Caco-2 (cell line): ENCODE measurements around the gene HIGD2B. TPM values are rescaled to one million over a fixed set of nuclear protein-coding genes. Genes with fewer than 3 reads are reported as not detected.

Source experiments
- BruUV-seq: library from RNA; stranded (reverse); fragments of 400-500 nt; replicated peaks from 2 replicates; lab custom pipeline; 2021; lab: Mats Ljungman, UMichigan
- CTCF ChIA-PET: fragments of 300-600 bp; sonication (Branson Sonifier 250); formaldehyde crosslinking; loops from one replicate; lab custom pipeline; 2022; ENCODE audit warnings: antibody characterized with exemption; lab: Charles Lee
- POLR2A ChIA-PET: fragments of 300-600 bp; sonication (Branson Sonifier 250); formaldehyde crosslinking; loops from one replicate; lab custom pipeline; 2022; ENCODE audit warnings: antibody characterized with exemption; lab: Charles Lee
- DNase-seq, 2 experiments: peaks; one replicate each; pipeline versions ENCODE4 v3.0.0 to v3.0.0-alpha.2; 2020 to 2022
- H3K27me3 ChIP-seq: replicated peaks from 2 replicates; pipeline ENCODE4 v1.6.0; 2011; ENCODE audit warnings: low read length; ENCODE audit not compliant: control insufficient read depth, insufficient read depth
- H3K36me3 ChIP-seq: 2 replicates; pipeline ENCODE4 v1.5.1; 2011; ENCODE audit warnings: low read length; ENCODE audit not compliant: control insufficient read depth, insufficient read depth
- H3K4me1 ChIP-seq: fragments of 250-450 bp; sonication (Bioruptor Pico); 2 replicates; pipeline ENCODE4 v1.5.1; 2020; ENCODE audit warnings: mild to moderate bottlenecking
- H3K4me3 ChIP-seq: 2 replicates; pipeline ENCODE4 v1.5.1; 2011; ENCODE audit warnings: low read depth, mild to moderate bottlenecking, control low read depth, low read length
- H3K9me3 ChIP-seq: fragments of 250-450 bp; sonication (Bioruptor Pico); 2 replicates; pipeline ENCODE4 v1.5.1; 2020; ENCODE audit warnings: mild to moderate bottlenecking, moderate library complexity
- H3K27ac Mint-ChIP-seq: one replicate; pipeline ENCODE4 v1.8.0; 2022; ENCODE audit warnings: mixed read lengths; ENCODE audit not compliant: unreplicated experiment
- H3K27me3 Mint-ChIP-seq: one replicate; pipeline ENCODE4 v1.8.0; 2022; ENCODE audit warnings: mixed read lengths; ENCODE audit not compliant: insufficient read depth, unreplicated experiment
- H3K36me3 Mint-ChIP-seq: one replicate; pipeline ENCODE4 v1.8.0; 2022; ENCODE audit warnings: mild to moderate bottlenecking, mixed read lengths; ENCODE audit not compliant: insufficient read depth, unreplicated experiment
- H3K4me1 Mint-ChIP-seq: one replicate; pipeline ENCODE4 v1.8.0; 2022; ENCODE audit warnings: low read depth, mixed read lengths; ENCODE audit not compliant: unreplicated experiment
- H3K4me3 Mint-ChIP-seq: one replicate; pipeline ENCODE4 v1.8.0; 2022; ENCODE audit warnings: mild to moderate bottlenecking, moderate library complexity, mixed read lengths; ENCODE audit not compliant: unreplicated experiment
- H3K9me3 Mint-ChIP-seq: one replicate; pipeline ENCODE4 v1.8.0; 2022; ENCODE audit warnings: mixed read lengths; ENCODE audit not compliant: unreplicated experiment
- CTCF ChIP-seq, 2 experiments: fragments of 200-600 bp in 1 of 2; IDR thresholded peaks; 1 replicate in 1 of 2; 2 replicates in 1 of 2; pipeline versions ENCODE4 v1.5.1 to v1.8.0; 2011 to 2022; ENCODE audit warnings: antibody characterized with exemption in 1 of 2, control low read depth in 1 of 2, inconsistent platforms in 1 of 2, low read depth in 1 of 2, low read length in 1 of 2, mild to moderate bottlenecking in 1 of 2, moderate library complexity in 1 of 2; ENCODE audit not compliant: insufficient read depth in 1 of 2, severe bottlenecking in 1 of 2, unreplicated experiment in 1 of 2
- intact Hi-C: fragments of 100-400 bp; cut with micrococcal nuclease; formaldehyde crosslinking; loops from one replicate; pipeline ENCODE4 v1.10.0; 2022; ENCODE audit not compliant: unreplicated experiment
- total RNA-seq: library from RNA; stranded (reverse); gene quantifications from 2 replicates; pipeline ENCODE4 v1.2.3, GENCODE V29; 2022

The HIGD2B gene
- total RNA-seq, 1 experiment from 2014 or later: not detected

DNA sequence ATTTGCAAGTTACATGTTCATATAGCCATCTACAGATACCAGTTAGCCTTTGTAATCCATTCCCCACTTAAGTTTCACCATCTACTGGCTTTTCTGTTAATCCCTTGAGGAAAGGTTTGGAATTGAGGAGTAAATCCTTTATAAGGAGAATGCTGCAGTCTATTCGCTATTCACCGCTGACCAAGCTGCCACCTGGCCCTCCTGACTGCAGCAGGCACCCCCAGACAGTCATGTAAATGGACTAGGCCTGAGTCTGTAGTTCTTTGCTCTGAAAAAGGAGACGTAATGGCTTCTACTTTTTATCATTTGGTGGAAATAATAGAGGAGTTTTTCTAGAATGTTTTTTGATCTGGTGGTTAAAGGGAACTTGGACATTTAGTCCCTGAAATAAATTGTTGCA lies 3.2 kb downstream of the HIGD2B start:
- Mint-ChIP-seq H3K4me3 (no peak overlapping the region), H3K9me3 (no peaks in the 10 kb centered on the region), H3K27me3 (peaks cover 6% of the 10 kb centered on the region), H3K27ac (no peak overlapping the region), H3K36me3 (peaks cover 9% of the 10 kb centered on the region), H3K4me1 (no peaks in the 10 kb centered on the region)
- TF ChIP-seq CTCF (IDR thresholded peaks at IDR 0.05; ENCODE audit: insufficient read depth in 1 of 2, low read depth in 1 of 2, low read length in 1 of 2, severe bottlenecking in 1 of 2, unreplicated experiment in 1 of 2): no peak
- intact Hi-C loops: no loop called here
- Histone ChIP-seq H3K4me1 (no peaks in the 10 kb centered on the region), H3K36me3 (no peaks in the 10 kb centered on the region), H3K9me3 (no peaks in the 10 kb centered on the region), H3K27me3 (no peaks in the 10 kb centered on the region; the same call in 1 of the 2 replicates), H3K4me3 (no peak overlapping the region)
- ChIA-PET POLR2A (no interaction called here), CTCF (no interaction called here)
- BruUV-seq: no TSS peak
- DNase-seq: no peak

DNA sequence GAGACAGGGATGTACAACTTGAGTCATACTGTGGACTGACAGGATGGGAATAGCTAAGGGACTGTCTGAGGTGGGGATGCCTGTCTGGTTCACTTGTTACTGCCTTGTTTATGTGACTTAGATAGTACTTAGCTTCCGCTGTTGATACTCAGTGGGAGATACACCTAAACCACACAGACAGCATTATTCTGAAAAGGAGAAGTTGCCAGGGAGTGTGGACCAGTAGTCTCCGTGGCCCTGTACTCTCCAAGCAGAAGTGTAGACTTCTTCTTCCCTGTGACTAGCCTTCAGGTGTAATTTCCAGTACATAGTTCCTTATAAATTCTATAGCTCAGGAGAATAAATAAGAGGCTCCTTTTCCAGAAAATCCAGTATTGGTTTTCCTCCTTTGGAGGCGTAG lies 5.1 kb downstream of the HIGD2B start:
- H3K36me3 ChIP-seq: no peaks in the 10 kb centered on the region
- peaks cover 12% of the 10 kb centered on the region for H3K27me3 Mint-ChIP-seq
- no peak overlapping the region for H3K27ac Mint-ChIP-seq
- no peaks in the 10 kb centered on the region for H3K4me1 ChIP-seq
- BruUV-seq: no TSS peak
- ChIA-PET CTCF (no interaction called here), POLR2A (no interaction called here)
- peaks cover 2% of the 10 kb centered on the region for H3K36me3 Mint-ChIP-seq
- no peak overlapping the region for H3K4me3 ChIP-seq
- H3K4me3 Mint-ChIP-seq: no peak overlapping the region
- no peaks in the 10 kb centered on the region for H3K9me3 ChIP-seq
- no peaks in the 10 kb centered on the region; the same call in 1 of the 2 replicates for H3K27me3 ChIP-seq
- H3K9me3 Mint-ChIP-seq: no peaks in the 10 kb centered on the region
- intact Hi-C loops: no loop called here
- H3K4me1 Mint-ChIP-seq: no peaks in the 10 kb centered on the region
- no peak for TF ChIP-seq CTCF (IDR thresholded peaks at IDR 0.05; ENCODE audit: insufficient read depth in 1 of 2, low read depth in 1 of 2, low read length in 1 of 2, severe bottlenecking in 1 of 2, unreplicated experiment in 1 of 2)
- no peak for DNase-seq

DNA sequence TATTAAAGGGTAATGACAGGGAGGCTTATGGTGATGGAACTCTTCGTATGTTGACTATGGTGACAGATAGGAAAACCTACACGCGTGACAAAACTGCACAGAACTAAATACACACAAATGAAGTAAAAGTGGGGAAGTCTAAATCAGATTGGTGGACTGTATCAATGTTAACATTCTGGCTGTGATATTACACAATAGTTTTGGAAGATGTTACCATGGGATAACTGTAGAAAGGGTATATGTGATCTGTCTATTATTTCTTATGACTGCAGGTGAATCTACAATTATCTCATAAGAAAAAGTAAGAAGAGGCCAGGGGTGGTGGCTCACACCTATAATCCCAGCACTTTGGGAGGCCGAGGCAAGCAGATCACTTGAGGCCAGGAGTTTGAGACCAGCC lies 9.1 kb downstream of the HIGD2B start:
- TF ChIP-seq CTCF (IDR thresholded peaks at IDR 0.05; ENCODE audit: insufficient read depth in 1 of 2, low read depth in 1 of 2, low read length in 1 of 2, severe bottlenecking in 1 of 2, unreplicated experiment in 1 of 2): no peak
- Mint-ChIP-seq H3K27ac (no peak overlapping the region), H3K4me1 (no peaks in the 10 kb centered on the region), H3K27me3 (peaks cover 12% of the 10 kb centered on the region), H3K4me3 (no peak overlapping the region), H3K36me3 (no peaks in the 10 kb centered on the region), H3K9me3 (no peaks in the 10 kb centered on the region)
- POLR2A ChIA-PET: no interaction called here
- Histone ChIP-seq H3K4me1 (no peaks in the 10 kb centered on the region), H3K4me3 (no peak overlapping the region), H3K36me3 (no peaks in the 10 kb centered on the region), H3K27me3 (no peaks in the 10 kb centered on the region; the same call in 1 of the 2 replicates), H3K9me3 (no peaks in the 10 kb centered on the region)
- CTCF ChIA-PET: no interaction called here
- intact Hi-C loops: loop anchor here (10.0 kb wide), 2 partner anchors 72 to 362 kb away; no protein-coding TSS in a partner anchor
- BruUV-seq: no TSS peak
- DNase-seq: no peak
